ENCODE data around the gene TTI1. TPM values are rescaled to one million over a fixed set of nuclear protein-coding genes. Genes with fewer than 3 reads are reported as not detected.
A peak's percentile ranks its signal among the peaks of the same experiment; 100 is the strongest.

Gene TTI1
- total and polyA plus RNA-seq, 2 of the 13 experiments (the other 11 are each of a cell fraction or from before 2014, with no cell fraction given), result 22.9 to 39.8 TPM

DNA sequence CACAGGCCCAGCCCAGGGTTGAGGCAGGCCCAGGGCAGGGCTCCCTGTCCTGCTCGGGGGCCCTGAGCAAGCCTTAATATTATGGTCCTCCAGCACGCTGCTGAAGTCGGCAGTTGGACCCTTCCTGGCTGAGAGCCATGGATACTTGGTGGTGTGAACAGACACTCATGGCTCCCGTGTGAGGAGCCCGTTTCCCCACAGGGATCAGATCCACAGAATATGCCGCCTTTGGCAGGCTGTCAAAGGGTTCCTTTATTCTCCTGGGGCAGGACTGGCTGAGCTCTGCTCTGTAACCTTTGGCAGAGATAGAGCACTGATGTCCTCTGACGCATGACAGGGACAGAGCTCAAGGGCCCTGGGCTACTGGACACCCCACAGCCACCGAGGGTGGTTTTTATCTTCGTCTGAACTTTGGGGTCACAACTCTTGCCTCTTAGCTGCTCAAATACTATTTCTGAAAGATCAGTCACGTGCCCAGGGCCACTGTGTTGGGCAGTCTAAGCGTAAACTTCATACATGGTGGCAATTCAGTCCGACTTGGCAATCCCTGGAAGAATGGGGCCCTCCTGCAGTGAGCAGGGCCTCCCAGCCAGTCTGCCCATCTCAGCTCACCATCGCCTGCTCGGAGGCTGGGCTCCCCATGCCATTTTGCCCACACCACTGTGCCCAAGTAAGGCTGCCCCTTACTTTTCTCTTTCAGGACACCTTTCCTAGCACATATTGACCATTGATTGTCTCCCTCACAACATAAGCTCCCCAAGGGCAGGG, 49.1 kb downstream of the TTI1 start (continued):
- TF ChIP-seq MTERF4 (CRISPR knock-in tag; IDR thresholded peaks at IDR 0.05), result 0 out of 2 replicates have a peak, but pooled peaks have one; percentile 58
- no peak for TF ChIP-seq HDAC6 (IDR thresholded peaks at IDR 0.05; ENCODE audit: low read depth, low read length)
- TF ChIP-seq PREB (CRISPR knock-in tag; IDR thresholded peaks at IDR 0.05), result no peak
- TF ChIP-seq CHD4 (IDR thresholded peaks at IDR 0.05; ENCODE audit: borderline replicate concordance, low read length), result peak; percentile 94; the same call in 1 of the 2 replicates
- TF ChIP-seq, protein P1, sequence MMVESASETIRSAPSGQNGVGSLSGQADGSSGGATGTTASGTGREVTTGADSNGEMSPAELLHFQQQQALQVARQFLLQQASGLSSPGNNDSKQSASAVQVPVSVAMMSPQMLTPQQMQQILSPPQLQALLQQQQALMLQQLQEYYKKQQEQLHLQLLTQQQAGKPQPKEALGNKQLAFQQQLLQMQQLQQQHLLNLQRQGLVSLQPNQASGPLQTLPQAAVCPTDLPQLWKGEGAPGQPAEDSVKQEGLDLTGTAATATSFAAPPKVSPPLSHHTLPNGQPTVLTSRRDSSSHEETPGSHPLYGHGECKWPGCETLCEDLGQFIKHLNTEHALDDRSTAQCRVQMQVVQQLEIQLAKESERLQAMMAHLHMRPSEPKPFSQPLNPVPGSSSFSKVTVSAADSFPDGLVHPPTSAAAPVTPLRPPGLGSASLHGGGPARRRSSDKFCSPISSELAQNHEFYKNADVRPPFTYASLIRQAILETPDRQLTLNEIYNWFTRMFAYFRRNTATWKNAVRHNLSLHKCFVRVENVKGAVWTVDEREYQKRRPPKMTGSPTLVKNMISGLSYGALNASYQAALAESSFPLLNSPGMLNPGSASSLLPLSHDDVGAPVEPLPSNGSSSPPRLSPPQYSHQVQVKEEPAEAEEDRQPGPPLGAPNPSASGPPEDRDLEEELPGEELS (CRISPR knock-in tag; IDR thresholded peaks at IDR 0.05), result peak; percentile 31; the same call in 1 of the 2 replicates
- TF ChIP-seq DR1 (CRISPR knock-in tag; IDR thresholded peaks at IDR 0.05), result no peak
- peak; percentile 65 for TF ChIP-seq IKZF5 (CRISPR knock-in tag; IDR thresholded peaks at IDR 0.05)
- TF ChIP-seq ZNF124 (CRISPR knock-in tag; IDR thresholded peaks at IDR 0.05), result no peak; the same call in 1 of the 2 replicates
- TF ChIP-seq ZNF331 (CRISPR knock-in tag; IDR thresholded peaks at IDR 0.05), result peak; percentile 92
- no peak for TF ChIP-seq PBX3 (CRISPR knock-in tag; IDR thresholded peaks at IDR 0.05; ENCODE audit: borderline replicate concordance)
- no peak for TF ChIP-seq ZNF567 (CRISPR knock-in tag; IDR thresholded peaks at IDR 0.05; ENCODE audit: borderline replicate concordance)
- TF ChIP-seq YEATS4 (CRISPR knock-in tag; IDR thresholded peaks at IDR 0.05; ENCODE audit: borderline replicate concordance), result no peak
- TF ChIP-seq MED1 (CRISPR knock-in tag; IDR thresholded peaks at IDR 0.05), result peak; percentile 62; the same call in 1 of the 2 replicates
- TF ChIP-seq MXD3 (CRISPR knock-in tag; IDR thresholded peaks at IDR 0.05), result no peak
- TF ChIP-seq RBM39 (IDR thresholded peaks at IDR 0.05; ENCODE audit: low read depth, low read length, poor library complexity, severe bottlenecking), result peak; percentile 29
- TF ChIP-seq CEBPB (IDR thresholded peaks at IDR 0.05; ENCODE audit: borderline replicate concordance, low read depth, low read length), result 0 out of 2 replicates have a peak, but pooled peaks have one; percentile 10
- TF ChIP-seq NFYC (CRISPR knock-in tag; IDR thresholded peaks at IDR 0.05), result no peak
- TF ChIP-seq ZNF281 (CRISPR knock-in tag; IDR thresholded peaks at IDR 0.05; ENCODE audit: borderline replicate concordance), result peak; percentile 9; the same call in 1 of the 2 replicates

Measured in HepG2 (cell line).